Osteocyte (in vitro differentiated cells): ENCODE measurements around the gene CLIC4. TPM values are rescaled to one million over a fixed set of nuclear protein-coding genes. Genes with fewer than 3 reads are reported as not detected.
"Not testable (repeated sequence)": the region's sequence is repeated elsewhere in the genome, so short reads cannot be mapped to it uniquely, and the experiment has no call there.

Experiments
- DNase-seq: peaks from one replicate; pipeline ENCODE4 v3.0.0; 2021; ENCODE audit warnings: mixed read lengths; ENCODE audit not compliant: unreplicated experiment; ENCODE audit errors: extremely low spot score
- H3K27ac Mint-ChIP-seq: one replicate; pipeline ENCODE4 v1.8.0; 2021; ENCODE audit warnings: mild to moderate bottlenecking, mixed read lengths; ENCODE audit not compliant: unreplicated experiment
- H3K27me3 Mint-ChIP-seq: one replicate; pipeline ENCODE4 v1.8.0; 2021; ENCODE audit warnings: mixed read lengths; ENCODE audit not compliant: unreplicated experiment
- H3K36me3 Mint-ChIP-seq: one replicate; pipeline ENCODE4 v1.8.0; 2021; ENCODE audit warnings: mixed read lengths; ENCODE audit not compliant: unreplicated experiment
- H3K4me1 Mint-ChIP-seq: one replicate; pipeline ENCODE4 v1.8.0; 2021; ENCODE audit warnings: mixed read lengths; ENCODE audit not compliant: unreplicated experiment
- H3K4me3 Mint-ChIP-seq: one replicate; pipeline ENCODE4 v1.8.0; 2021; ENCODE audit warnings: mild to moderate bottlenecking, moderate library complexity, mixed read lengths; ENCODE audit not compliant: unreplicated experiment
- H3K9me3 Mint-ChIP-seq: one replicate; pipeline ENCODE4 v1.8.0; 2021; ENCODE audit warnings: mixed read lengths; ENCODE audit not compliant: unreplicated experiment
- CTCF ChIP-seq: fragments of 200-600 bp; sonication (generic); IDR thresholded peaks from 2 replicates; pipeline ENCODE4 v1.5.0; 2021; ENCODE audit warnings: antibody characterized with exemption, mild to moderate bottlenecking, moderate library complexity
- total RNA-seq: library from RNA; stranded (reverse); gene quantifications from 2 replicates; pipeline ENCODE4 v1.2.1, GENCODE V29; 2021

Gene CLIC4
- total RNA-seq, 1 donor from 2014 or later, result 370 TPM

- Mint-ChIP-seq H3K9me3 (no peaks in the 10 kb centered on the region), H3K36me3 (peaks cover 15% of the 10 kb centered on the region), H3K27me3 (no peaks in the 10 kb centered on the region), H3K27ac (peak overlapping the region; percentile 64), H3K4me3 (no peak overlapping the region), H3K4me1 (peaks cover 46% of the 10 kb centered on the region)
- TF ChIP-seq CTCF, result no peak
- DNase-seq, result no peak
Measured at GRCh38 chr1:24795236-24795635, 50.0 kb downstream of the CLIC4 start.

GRCh38 chr1:24796524-24796923, 51.3 kb downstream of the CLIC4 start:
- peaks cover 18% of the 10 kb centered on the region for H3K36me3 Mint-ChIP-seq
- peaks cover 50% of the 10 kb centered on the region for H3K4me1 Mint-ChIP-seq
- no peaks in the 10 kb centered on the region for H3K9me3 Mint-ChIP-seq
- no peak overlapping the region for H3K27ac Mint-ChIP-seq
- no peak for DNase-seq
- H3K4me3 Mint-ChIP-seq, result no peak overlapping the region
- no peak for TF ChIP-seq CTCF
- H3K27me3 Mint-ChIP-seq, result no peaks in the 10 kb centered on the region

GRCh38 chr1:24799242-24799641, 54.0 kb downstream of the CLIC4 start:
- H3K36me3 Mint-ChIP-seq, result peaks cover 18% of the 10 kb centered on the region
- H3K4me3 Mint-ChIP-seq, H3K9me3 Mint-ChIP-seq, H3K27ac Mint-ChIP-seq, DNase-seq, H3K27me3 Mint-ChIP-seq: not testable (repeated sequence)
- peaks cover 48% of the 10 kb centered on the region for H3K4me1 Mint-ChIP-seq

- Mint-ChIP-seq H3K27ac (peak overlapping the region; percentile 58), H3K4me1 (peaks cover 42% of the 10 kb centered on the region), H3K9me3 (no peaks in the 10 kb centered on the region), H3K27me3 (no peaks in the 10 kb centered on the region), H3K36me3 (peaks cover 29% of the 10 kb centered on the region), H3K4me3 (no peak overlapping the region)
- no peak for TF ChIP-seq CTCF
- no peak for DNase-seq
Measured at GRCh38 chr1:24801176-24801575, 55.9 kb downstream of the CLIC4 start.

- no peaks in the 10 kb centered on the region for H3K27me3 Mint-ChIP-seq
- peak overlapping the region; percentile 27 for H3K27ac Mint-ChIP-seq
- no peak overlapping the region for H3K4me3 Mint-ChIP-seq
- no peak for TF ChIP-seq CTCF
- H3K4me1 Mint-ChIP-seq, result peaks cover 33% of the 10 kb centered on the region
- DNase-seq, result no peak
- H3K36me3 Mint-ChIP-seq, result peaks cover 29% of the 10 kb centered on the region
- H3K9me3 Mint-ChIP-seq, result no peaks in the 10 kb centered on the region
Measured at GRCh38 chr1:24803220-24803619, 58.0 kb downstream of the CLIC4 start.

GRCh38 chr1:24803987-24804530, 58.8 kb downstream of the CLIC4 start:
- H3K4me1 Mint-ChIP-seq, result peaks cover 36% of the 10 kb centered on the region
- no peaks in the 10 kb centered on the region for H3K27me3 Mint-ChIP-seq
- no peaks in the 10 kb centered on the region for H3K9me3 Mint-ChIP-seq
- H3K27ac Mint-ChIP-seq, result peak overlapping the region; percentile 27
- no peak for TF ChIP-seq CTCF
- no peak for DNase-seq
- no peak overlapping the region for H3K4me3 Mint-ChIP-seq
- H3K36me3 Mint-ChIP-seq, result peaks cover 27% of the 10 kb centered on the region
